ENCODE results near the gene ERI3. TPM values are rescaled to one million over a fixed set of nuclear protein-coding genes. Genes with fewer than 3 reads are reported as not detected.

The ERI3 gene
- total RNA-seq, 2 donors from 2014 or later = 71.9 to 92.1 TPM

GRCh38 chr1:44353604-44354003 lies 1.5 kb downstream of the ERI3 start:
- H3K27ac ChIP-seq (ENCODE audit: low read depth, low read length) = no peak overlapping the region

DNA sequence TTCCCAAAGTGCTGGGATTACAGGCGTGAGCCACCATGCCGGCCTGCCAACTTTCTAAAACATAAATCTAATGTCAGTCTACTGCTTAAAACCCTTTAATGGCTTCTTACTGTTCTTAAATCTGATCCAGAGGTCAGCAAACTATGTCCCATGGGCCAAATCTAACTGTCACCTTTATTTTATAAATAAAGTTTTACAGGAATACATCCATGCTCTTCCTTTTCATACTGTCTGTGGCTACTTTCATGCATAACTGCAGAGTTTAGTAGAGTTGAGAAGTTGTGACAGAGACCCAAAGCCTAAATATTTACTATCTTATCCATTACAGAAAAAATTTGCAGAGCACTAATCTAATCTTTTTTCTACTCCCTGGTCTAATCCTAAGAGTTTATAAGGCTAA lies 3.8 kb downstream of the ERI3 start:
- no peaks in the 10 kb centered on the region for H3K27me3 ChIP-seq (ENCODE audit: control insufficient read depth, insufficient read depth, low read length, poor library complexity, severe bottlenecking)
- peaks cover 51% of the 10 kb centered on the region for H3K4me1 Mint-ChIP-seq
- H3K4me3 ChIP-seq (ENCODE audit: low read length) = peak overlapping the region; percentile 53
- TF ChIP-seq CTCF (conservative IDR thresholded peaks at IDR 0.05) = no peak
- peaks cover 9% of the 10 kb centered on the region for H3K4me1 ChIP-seq (ENCODE audit: control insufficient read depth, insufficient read depth, low read length)
- no peaks in the 10 kb centered on the region for H3K27me3 Mint-ChIP-seq (ENCODE audit: insufficient read depth)
- H3K9me3 Mint-ChIP-seq = no peaks in the 10 kb centered on the region
- H3K9me3 ChIP-seq (ENCODE audit: control insufficient read depth, low read length) = no peaks in the 10 kb centered on the region
- no peak for DNase-seq
- no peak overlapping the region for H3K4me3 Mint-ChIP-seq
- H3K36me3 Mint-ChIP-seq (ENCODE audit: low read depth) = peaks cover 14% of the 10 kb centered on the region
- no peak overlapping the region for H3K27ac ChIP-seq (ENCODE audit: low read depth, low read length)
- no peak overlapping the region for H3K9ac ChIP-seq (ENCODE audit: extremely low read depth, low read length, poor library complexity, severe bottlenecking)
- 95 to 99% methylated on average over 2 of the region's 2 CpGs for WGBS, 2 experiments (ENCODE audit: insufficient coverage in 1 of 2, insufficient read length in 1 of 2)
- no peak overlapping the region for H3K27ac Mint-ChIP-seq
- H3K36me3 ChIP-seq (ENCODE audit: control insufficient read depth, insufficient read depth, low read length) = peaks cover 9% of the 10 kb centered on the region

More at GRCh38 chr1:44353604-44354003, 1.5 kb downstream of the ERI3 start:
- Mint-ChIP-seq H3K27ac (peak overlapping the region; percentile 36), H3K27me3 (ENCODE audit: insufficient read depth) (no peaks in the 10 kb centered on the region), H3K9me3 (no peaks in the 10 kb centered on the region), H3K4me3 (peak overlapping the region; percentile 75), H3K4me1 (peaks cover 38% of the 10 kb centered on the region), H3K36me3 (ENCODE audit: low read depth) (peaks cover 14% of the 10 kb centered on the region)
- peaks cover 9% of the 10 kb centered on the region for H3K4me1 ChIP-seq (ENCODE audit: control insufficient read depth, insufficient read depth, low read length)
- H3K9me3 ChIP-seq (ENCODE audit: control insufficient read depth, low read length) = no peaks in the 10 kb centered on the region
- no peak for DNase-seq
- H3K27me3 ChIP-seq (ENCODE audit: control insufficient read depth, insufficient read depth, low read length, poor library complexity, severe bottlenecking) = no peaks in the 10 kb centered on the region
- WGBS, 2 experiments (ENCODE audit: insufficient coverage in 1 of 2, insufficient read length in 1 of 2) = 46% methylated on average over 1 of the region's 1 CpG; no CpG with 5 or more reads in 1 of the 2 experiments
- H3K36me3 ChIP-seq (ENCODE audit: control insufficient read depth, insufficient read depth, low read length) = peaks cover 9% of the 10 kb centered on the region
- H3K9ac ChIP-seq (ENCODE audit: extremely low read depth, low read length, poor library complexity, severe bottlenecking) = no peak overlapping the region
- TF ChIP-seq CTCF (conservative IDR thresholded peaks at IDR 0.05) = no peak
- H3K4me3 ChIP-seq (ENCODE audit: low read length) = peak overlapping the region; percentile 89

DNA sequence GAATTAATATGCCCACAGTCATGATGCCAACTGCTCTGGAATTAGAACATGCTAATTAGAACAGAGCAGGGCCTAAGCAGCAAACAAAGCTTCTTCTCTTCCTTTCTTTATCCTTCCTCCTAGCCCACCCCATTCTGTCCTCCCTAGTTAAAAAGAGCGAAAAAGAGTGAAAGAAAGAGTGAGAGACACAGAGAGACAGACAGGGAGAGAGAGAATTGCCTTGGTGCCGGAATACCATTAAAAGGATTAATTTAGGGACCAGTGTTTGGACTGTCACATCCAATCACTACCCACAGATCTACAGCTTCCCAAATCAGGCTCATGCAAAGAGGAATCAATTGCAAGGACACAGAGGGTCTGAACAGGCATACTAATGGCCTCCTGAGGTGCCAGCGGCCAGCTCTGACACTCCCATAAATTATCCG lies 7.0 kb downstream of the ERI3 start:
- Histone ChIP-seq H3K9ac (ENCODE audit: extremely low read depth, low read length, poor library complexity, severe bottlenecking) (no peak overlapping the region), H3K4me1 (ENCODE audit: control insufficient read depth, insufficient read depth, low read length) (peaks cover 5% of the 10 kb centered on the region), H3K36me3 (ENCODE audit: control insufficient read depth, insufficient read depth, low read length) (peaks cover 9% of the 10 kb centered on the region), H3K4me3 (ENCODE audit: low read length) (no peak overlapping the region), H3K27me3 (ENCODE audit: control insufficient read depth, insufficient read depth, low read length, poor library complexity, severe bottlenecking) (no peaks in the 10 kb centered on the region), H3K9me3 (ENCODE audit: control insufficient read depth, low read length) (no peaks in the 10 kb centered on the region), H3K27ac (ENCODE audit: low read depth, low read length) (no peak overlapping the region)
- peaks cover 34% of the 10 kb centered on the region for H3K4me1 Mint-ChIP-seq
- peaks cover 14% of the 10 kb centered on the region for H3K36me3 Mint-ChIP-seq (ENCODE audit: low read depth)
- DNase-seq = no peak
- no peak for TF ChIP-seq CTCF (conservative IDR thresholded peaks at IDR 0.05)
- WGBS, 2 experiments (ENCODE audit: insufficient coverage in 1 of 2, insufficient read length in 1 of 2) = 91 to 95% methylated on average over 2 to 4 of the region's 4 CpGs
- no peaks in the 10 kb centered on the region for H3K9me3 Mint-ChIP-seq
- H3K4me3 Mint-ChIP-seq = no peak overlapping the region
- H3K27ac Mint-ChIP-seq = no peak overlapping the region
- H3K27me3 Mint-ChIP-seq (ENCODE audit: insufficient read depth) = no peaks in the 10 kb centered on the region

All from endodermal cell (in vitro differentiated cells).